ENCODE data around the gene ARID3C.

The ARID3C gene, protein sequence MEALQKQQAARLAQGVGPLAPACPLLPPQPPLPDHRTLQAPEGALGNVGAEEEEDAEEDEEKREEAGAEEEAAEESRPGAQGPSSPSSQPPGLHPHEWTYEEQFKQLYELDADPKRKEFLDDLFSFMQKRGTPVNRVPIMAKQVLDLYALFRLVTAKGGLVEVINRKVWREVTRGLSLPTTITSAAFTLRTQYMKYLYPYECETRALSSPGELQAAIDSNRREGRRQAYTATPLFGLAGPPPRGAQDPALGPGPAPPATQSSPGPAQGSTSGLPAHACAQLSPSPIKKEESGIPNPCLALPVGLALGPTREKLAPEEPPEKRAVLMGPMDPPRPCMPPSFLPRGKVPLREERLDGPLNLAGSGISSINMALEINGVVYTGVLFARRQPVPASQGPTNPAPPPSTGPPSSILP

GRCh38 chr9:34628656-34629490 lies at the start of gene ARID3C:
TSS of gene ARID3C (minus strand) at chr9:34629066. CDS start at chr9:34628014, 1,052 bp downstream.
- DNase-seq: peak; percentile 59

DNA sequence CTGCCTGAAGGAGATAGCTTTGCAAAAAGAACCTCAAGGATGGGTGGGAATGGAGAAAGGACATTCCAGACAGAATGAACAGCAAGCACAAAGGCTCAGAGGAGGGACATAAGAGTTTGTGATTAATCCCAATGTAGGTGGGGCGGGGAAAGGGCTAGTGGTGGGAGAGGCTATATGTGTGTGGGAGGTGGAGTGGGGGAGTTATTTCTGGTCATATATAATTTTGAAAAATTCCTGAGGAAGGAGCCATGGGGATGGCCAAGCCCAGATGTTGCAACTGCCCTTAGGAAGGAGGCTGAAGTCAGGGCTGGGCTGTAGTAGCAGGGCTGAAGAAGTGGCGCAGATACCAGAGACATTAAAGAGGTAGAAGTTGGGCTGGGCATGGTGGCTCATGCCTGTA lies 47.0 kb upstream of the ARID3C start:
- DNase-seq: no peak

- DNase-seq: peak; percentile 76
These were observed 46.3 kb upstream of the ARID3C start for GRCh38 chr9:34675048-34675714.

DNA sequence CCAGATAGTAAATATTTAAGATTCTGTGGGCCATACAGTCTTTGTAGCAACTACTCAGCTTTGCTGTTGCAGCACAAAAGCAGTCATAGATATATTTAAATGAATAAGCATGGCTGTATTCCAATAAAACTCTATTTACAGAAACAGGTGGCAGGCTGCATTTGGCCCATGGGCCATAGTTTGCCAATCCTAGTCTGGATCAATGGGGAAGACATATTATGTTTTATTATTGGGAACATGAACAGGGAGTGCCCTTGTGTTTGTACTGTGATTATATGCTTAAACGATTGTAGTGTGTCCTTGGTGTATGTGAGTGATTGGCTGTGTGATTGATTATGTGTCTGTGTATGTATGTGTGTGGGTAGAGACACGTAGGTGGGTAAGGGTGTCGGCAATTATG lies 45.6 kb upstream of the ARID3C start:
- DNase-seq: no peak

- no peak for DNase-seq
These were observed 42.4 kb upstream of the ARID3C start for GRCh38 chr9:34671307-34671706.

GRCh38 chr9:34669809-34670562 lies 41.1 kb upstream of the ARID3C start:
- no peak for DNase-seq

- peak; percentile 95 for DNase-seq
These were observed 36.8 kb upstream of the ARID3C start for GRCh38 chr9:34665381-34666250.

DNA sequence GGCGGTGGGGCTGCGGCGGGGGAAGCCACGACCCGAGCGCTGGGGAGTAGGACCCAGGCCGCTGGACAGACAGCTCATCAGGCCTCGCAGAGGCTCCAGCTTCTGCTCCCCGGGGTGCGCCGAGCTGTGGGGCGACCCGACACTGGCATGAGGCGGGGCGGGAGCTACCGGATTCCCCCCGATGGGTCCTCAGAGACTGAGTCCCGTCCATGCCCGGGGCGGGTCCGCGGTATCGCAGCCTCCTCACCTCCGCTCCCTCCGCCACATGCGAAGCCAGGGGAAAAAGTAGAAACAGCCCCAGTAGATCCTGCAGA lies 36.2 kb upstream of the ARID3C start:
- DNase-seq: no peak

DNA sequence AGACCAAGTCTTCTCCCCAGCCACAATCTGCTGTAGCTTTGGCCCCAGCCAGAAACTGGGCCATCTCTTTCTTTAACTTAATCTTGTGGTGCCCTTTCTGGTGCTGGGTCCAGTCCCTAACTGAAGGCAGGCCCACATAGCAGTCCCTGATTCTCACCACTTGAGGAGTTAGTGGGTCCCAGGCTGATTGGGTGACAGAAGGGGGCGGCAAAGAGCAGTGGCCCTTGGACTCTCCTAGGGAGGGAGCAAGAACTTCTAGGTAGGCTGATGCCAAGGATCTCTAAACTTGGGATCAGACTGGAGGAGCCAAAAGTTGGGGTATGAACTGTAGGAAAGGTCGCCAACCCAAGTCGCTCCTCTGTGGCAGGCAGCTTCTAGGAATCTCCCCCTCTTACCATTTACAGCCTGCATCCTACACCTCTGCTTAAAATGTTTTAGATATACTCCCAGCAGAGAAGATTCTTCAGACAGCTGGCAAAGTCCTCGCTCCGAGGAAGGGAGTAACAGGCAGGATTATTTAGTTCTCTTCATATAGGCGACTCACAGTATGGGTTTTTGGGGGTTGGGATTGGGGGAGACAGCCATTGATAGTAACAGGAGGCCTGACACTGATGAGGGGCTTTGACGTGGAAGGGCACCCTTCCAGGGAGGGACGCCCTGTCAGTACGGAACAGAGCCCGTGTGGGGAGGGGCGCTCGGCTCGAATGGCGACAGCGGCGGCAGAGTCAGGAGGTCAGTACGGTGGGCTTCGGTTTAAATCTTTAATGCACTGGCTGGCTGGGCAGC lies 35.6 kb upstream of the ARID3C start:
- DNase-seq: peak; percentile 80

GRCh38 chr9:34663303-34663605 lies 34.4 kb upstream of the ARID3C start:
- peak; percentile 53 for DNase-seq

GRCh38 chr9:34662526-34663302 lies 33.8 kb upstream of the ARID3C start, which contains the start of gene CCL27:
TSS of gene CCL27 (minus strand) at chr9:34662657. CDS start at chr9:34662633, 24 bp downstream.
- peak; percentile 36 for DNase-seq

GRCh38 chr9:34659592-34660253 lies 30.9 kb upstream of the ARID3C start:
- no peak for DNase-seq

DNA sequence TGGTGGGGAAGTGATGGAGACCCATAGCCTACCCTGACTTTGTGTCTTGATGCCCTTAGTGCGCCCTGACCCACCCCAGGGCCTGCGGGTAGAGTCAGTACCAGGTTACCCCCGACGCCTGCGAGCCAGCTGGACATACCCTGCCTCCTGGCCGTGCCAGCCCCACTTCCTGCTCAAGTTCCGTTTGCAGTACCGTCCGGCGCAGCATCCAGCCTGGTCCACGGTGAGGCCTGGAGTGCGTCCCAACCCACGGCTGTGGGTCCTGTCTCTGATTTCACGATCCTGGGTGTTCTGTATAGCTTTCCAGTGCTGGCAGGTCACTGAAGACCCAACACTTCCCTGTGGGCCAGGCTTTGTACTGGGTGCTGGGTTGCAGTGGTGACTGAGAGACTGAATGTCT lies 29.6 kb upstream of the ARID3C start:
- no peak for DNase-seq

DNA sequence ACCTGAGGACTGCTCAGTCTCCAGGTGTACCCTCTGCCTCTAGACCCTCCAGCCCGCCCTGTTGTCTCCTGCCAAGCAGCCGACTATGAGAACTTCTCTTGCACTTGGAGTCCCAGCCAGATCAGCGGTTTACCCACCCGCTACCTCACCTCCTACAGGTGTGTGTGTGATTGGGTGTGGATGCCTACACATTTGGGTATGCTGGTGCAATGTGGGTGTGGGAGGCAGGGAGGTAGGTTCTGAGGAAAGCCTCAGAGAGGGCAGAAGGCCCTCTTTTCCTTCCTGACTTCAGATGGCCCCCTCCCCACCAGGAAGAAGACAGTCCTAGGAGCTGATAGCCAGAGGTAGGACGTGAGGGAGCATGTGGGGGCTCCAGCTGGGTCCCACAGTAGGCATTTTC lies 28.1 kb upstream of the ARID3C start:
- DNase-seq: no peak

- DNase-seq: no peak
These were observed 26.5 kb upstream of the ARID3C start for GRCh38 chr9:34655394-34655793.

- no peak for DNase-seq
These were observed 25.6 kb upstream of the ARID3C start for GRCh38 chr9:34654323-34655051.

GRCh38 chr9:34653151-34654072 lies 24.5 kb upstream of the ARID3C start:
- no peak for DNase-seq

DNA sequence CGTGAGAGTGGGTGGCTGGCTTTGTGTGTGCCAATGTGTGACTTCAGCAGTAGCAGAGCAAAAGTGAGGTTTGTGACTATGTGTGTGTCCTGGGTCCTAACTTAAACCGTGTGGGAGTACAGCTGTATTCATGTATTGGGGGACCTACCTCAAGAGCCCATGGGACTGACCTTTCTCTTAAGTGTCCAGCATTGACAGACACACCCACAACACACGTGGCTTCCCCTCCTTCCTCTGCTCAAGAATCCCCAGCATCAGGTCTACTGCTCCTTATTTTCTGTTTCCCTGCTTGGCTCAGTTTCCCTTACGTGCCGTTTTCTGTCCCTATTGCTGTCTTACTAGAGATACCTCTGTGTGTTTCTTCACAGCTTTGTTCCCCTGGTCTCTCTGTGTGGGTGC lies 23.7 kb upstream of the ARID3C start:
- DNase-seq: no peak

Measured in CD4-positive, alpha-beta T cell treated with Interleukin-6 for 4 hours (primary cell).